Sigmoid colon (tissue), 7 donors: Measurements from ENCODE around the gene CHST6. TPM values are rescaled to one million over a fixed set of nuclear protein-coding genes. Genes with fewer than 3 reads are reported as not detected.
"Not testable (repeated sequence)": the region's sequence is repeated elsewhere in the genome, so short reads cannot be mapped to it uniquely, and the experiment has no call there.

Source experiments
- DNase-seq: peaks from one replicate; pipeline ENCODE4 v3.0.0-alpha.2; 2019
- H3K27ac ChIP-seq, 4 donors: fragments of 200-600 bp; sonication (generic); one replicate each; pipeline ENCODE4 v1.5.1; 2016 to 2019; ENCODE audit warnings: mild to moderate bottlenecking in 1 of 4
- H3K27me3 ChIP-seq, 3 donors: fragments of 200-600 bp; sonication (generic); one replicate each; pipeline ENCODE4 v1.5.1; 2019; ENCODE audit warnings: mild to moderate bottlenecking in 1 of 3
- H3K36me3 ChIP-seq, 4 donors: fragments of 200-600 bp; sonication (generic); one replicate each; pipeline ENCODE4 v1.5.1; 2016 to 2019
- H3K4me1 ChIP-seq, 4 donors: fragments of 200-600 bp; sonication (generic); one replicate each; pipeline ENCODE4 v1.5.1; 2017 to 2019
- H3K4me3 ChIP-seq, 4 donors: fragments of 200-600 bp; sonication (generic); one replicate each; pipeline ENCODE4 v1.5.1; 2017 to 2019; ENCODE audit warnings: mild to moderate bottlenecking in 2 of 4, moderate library complexity in 1 of 4
- H3K9me3 ChIP-seq, 4 donors: fragments of 200-600 bp in 3 of 4; sonication (generic) in 3 of 4; one replicate each; pipeline versions ENCODE4 v1.5.1 to v1.6.1; 2013 to 2019
- EP300 ChIP-seq, 4 donors: sonication (generic); formaldehyde crosslinking; IDR thresholded peaks; one replicate each; pipeline ENCODE4 v1.6.1; 2017; ENCODE audit warnings: antibody characterized with exemption in 4 of 4
- POLR2A ChIP-seq, 2 donors: fragments of 450-650 bp; IDR thresholded peaks; one replicate each; pipeline ENCODE4 v1.6.1; 2016; ENCODE audit warnings: antibody characterized with exemption in 2 of 2, mild to moderate bottlenecking in 2 of 2, moderate library complexity in 2 of 2
- POLR2AphosphoS5 ChIP-seq, 4 donors: sonication (generic); formaldehyde crosslinking; IDR thresholded peaks; one replicate each; pipeline ENCODE4 v1.6.1; 2017; ENCODE audit warnings: antibody characterized with exemption in 4 of 4
- WGBS, 2 donors: extraction: QIAGEN DNeasy Blood & Tissue Kit; methylation state at CpG; one replicate each; pipeline ENCODE4 v1.1.7; 2013; 5-methylcytosine and 5-hydroxymethylcytosine counted together
- intact Hi-C: fragments of 100-400 bp; cut with DNase I; formaldehyde crosslinking; loops from one replicate; pipeline ENCODE4 v1.15.1; 2023
- polyA plus RNA-seq, 3 donors: library from polyadenylated mRNA; stranded (reverse); fragments of 200-250 nt; gene quantifications; one replicate each; pipeline ENCODE4 v1.2.3, GENCODE V29; 2013
- total RNA-seq, 4 donors: library from RNA; depleted of rRNA; stranded (reverse); fragments of >200 nt; gene quantifications; one replicate each; pipeline ENCODE4 v1.1.0, GENCODE V29; 2016
- TF ChIP-seq, protein P1 (sequence below), 4 experiments: fragments of 450-650 bp in 3 of 4; fragments of 200-600 bp in 1 of 4; IDR thresholded peaks; one replicate each; pipeline ENCODE4 v1.5.1; 2016 to 2019; ENCODE audit warnings: antibody characterized with exemption in 4 of 4, mild to moderate bottlenecking in 3 of 4, moderate library complexity in 2 of 4
- donor health status: healthy with polysubstance abuse.
- donor health status: Bipolar disorder and iron deficiency.
- donor health status: healthy.

The CHST6 gene
- total and polyA plus RNA-seq, 7 donors, result under 0.01 to 2.5 (median 1.1) TPM

DNA sequence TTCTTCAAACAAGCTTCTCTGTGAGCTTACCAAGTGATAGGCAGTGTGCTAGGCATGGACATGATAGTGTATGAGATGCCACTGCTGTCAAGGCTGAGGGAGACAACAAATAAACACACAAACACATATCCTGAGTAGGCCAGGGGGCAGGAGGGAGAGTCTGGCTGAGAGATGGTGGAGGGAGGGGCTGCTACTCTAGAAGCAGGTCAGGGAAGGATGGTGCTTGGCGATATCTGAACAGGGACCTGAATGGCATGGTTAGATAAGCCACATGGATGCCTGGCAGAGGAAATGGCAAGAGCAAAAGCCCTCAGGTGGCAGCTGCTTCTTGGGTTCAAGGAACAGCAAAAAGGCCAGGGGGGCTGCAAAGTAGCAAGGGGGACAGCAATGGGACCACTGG is 8.6 kb upstream of the CHST6 start:
- no peak for DNase-seq
- Histone ChIP-seq H3K36me3 (no peaks in the 10 kb centered on the region), H3K4me3 (no peak overlapping the region), H3K27me3 (no peaks in the 10 kb centered on the region), H3K4me1 (peaks cover 0 to 9% (median 4%) of the 10 kb centered on the region in 4 donors), H3K27ac (no peak overlapping the region), H3K9me3 (no peaks in the 10 kb centered on the region)
- 90 to 96% methylated on average over 1 of the region's 1 CpG for WGBS, 2 donors
- intact Hi-C loops, result no loop called here
- no peak for TF ChIP-seq POLR2AphosphoS5 (IDR thresholded peaks at IDR 0.05)
- TF ChIP-seq, protein P1, sequence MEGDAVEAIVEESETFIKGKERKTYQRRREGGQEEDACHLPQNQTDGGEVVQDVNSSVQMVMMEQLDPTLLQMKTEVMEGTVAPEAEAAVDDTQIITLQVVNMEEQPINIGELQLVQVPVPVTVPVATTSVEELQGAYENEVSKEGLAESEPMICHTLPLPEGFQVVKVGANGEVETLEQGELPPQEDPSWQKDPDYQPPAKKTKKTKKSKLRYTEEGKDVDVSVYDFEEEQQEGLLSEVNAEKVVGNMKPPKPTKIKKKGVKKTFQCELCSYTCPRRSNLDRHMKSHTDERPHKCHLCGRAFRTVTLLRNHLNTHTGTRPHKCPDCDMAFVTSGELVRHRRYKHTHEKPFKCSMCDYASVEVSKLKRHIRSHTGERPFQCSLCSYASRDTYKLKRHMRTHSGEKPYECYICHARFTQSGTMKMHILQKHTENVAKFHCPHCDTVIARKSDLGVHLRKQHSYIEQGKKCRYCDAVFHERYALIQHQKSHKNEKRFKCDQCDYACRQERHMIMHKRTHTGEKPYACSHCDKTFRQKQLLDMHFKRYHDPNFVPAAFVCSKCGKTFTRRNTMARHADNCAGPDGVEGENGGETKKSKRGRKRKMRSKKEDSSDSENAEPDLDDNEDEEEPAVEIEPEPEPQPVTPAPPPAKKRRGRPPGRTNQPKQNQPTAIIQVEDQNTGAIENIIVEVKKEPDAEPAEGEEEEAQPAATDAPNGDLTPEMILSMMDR (IDR thresholded peaks at IDR 0.05), result no peak
- TF ChIP-seq POLR2A (IDR thresholded peaks at IDR 0.05), result no peak
- no peak for TF ChIP-seq EP300 (IDR thresholded peaks at IDR 0.05)

DNA sequence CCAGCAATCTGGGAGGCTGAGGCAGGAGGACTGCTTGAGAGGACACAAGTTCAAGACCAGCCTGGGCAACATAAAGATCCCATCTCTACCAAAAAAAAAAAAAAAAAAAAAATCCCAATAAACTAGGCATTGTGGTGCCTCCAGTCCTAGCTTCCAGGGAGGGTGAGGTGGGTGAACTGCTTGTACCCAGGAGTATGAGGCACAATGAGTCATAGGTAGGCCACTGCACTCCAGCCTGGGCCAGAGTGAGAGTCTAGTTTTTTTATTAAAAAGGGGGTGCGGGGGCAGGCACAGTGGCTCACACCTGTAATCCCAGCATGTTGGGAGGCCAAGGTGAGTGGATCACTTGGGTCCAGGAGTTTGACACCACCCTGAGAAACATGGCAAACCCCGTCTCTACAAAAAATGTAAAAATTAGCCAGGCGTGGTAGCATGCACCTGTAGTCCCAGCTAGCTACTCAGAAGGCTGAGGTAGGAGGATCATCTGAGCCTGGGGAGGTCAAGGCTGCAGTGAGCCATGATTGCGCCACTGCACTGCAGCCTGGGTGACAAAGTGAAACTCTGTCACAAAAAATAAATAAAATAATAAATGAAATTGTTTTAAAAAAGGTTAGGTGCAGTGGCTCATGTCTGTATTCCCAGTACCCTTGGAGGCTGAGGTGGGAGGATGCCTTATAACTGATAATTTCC is 7.8 kb upstream of the CHST6 start:
- WGBS, 2 donors, result 81 to 95% methylated on average over 4 of the region's 4 CpGs
- TF ChIP-seq POLR2AphosphoS5 (IDR thresholded peaks at IDR 0.05) (no peak), POLR2A (IDR thresholded peaks at IDR 0.05) (no peak), EP300 (IDR thresholded peaks at IDR 0.05) (no peak)
- TF ChIP-seq, protein P1 (IDR thresholded peaks at IDR 0.05), result no peak
- H3K4me3 ChIP-seq, result no peak overlapping the region
- no peak for DNase-seq
- intact Hi-C loops, result no loop called here
- H3K4me1 ChIP-seq, result peaks cover 0 to 12% (median 4%) of the 10 kb centered on the region in 4 donors
- H3K36me3 ChIP-seq, result no peaks in the 10 kb centered on the region
- H3K27me3 ChIP-seq, result no peaks in the 10 kb centered on the region
- no peak overlapping the region for H3K27ac ChIP-seq
- no peaks in the 10 kb centered on the region for H3K9me3 ChIP-seq

DNA sequence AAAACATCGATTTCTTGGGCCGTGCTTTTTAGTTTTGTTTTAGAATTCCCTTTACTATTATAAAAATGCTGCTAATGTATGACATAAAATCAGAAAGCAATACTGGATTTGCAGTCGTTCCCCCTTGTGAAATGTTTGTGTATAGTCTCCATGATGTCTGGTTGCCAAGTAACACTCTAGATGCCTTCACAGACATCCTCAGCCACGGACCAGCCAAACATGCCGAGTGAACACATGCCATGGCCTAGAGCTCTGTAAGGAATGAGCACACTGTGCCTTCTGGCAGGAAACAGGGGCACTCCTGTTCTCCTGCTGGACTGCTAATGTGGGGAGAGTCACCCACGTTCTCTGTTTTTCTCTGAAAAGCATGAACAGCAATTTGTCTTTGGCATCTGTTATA is 6.6 kb upstream of the CHST6 start:
- intact Hi-C loops, DNase-seq: not testable (repeated sequence)
- 62 to 69% methylated on average over 6 of the region's 6 CpGs for WGBS, 2 donors

DNA sequence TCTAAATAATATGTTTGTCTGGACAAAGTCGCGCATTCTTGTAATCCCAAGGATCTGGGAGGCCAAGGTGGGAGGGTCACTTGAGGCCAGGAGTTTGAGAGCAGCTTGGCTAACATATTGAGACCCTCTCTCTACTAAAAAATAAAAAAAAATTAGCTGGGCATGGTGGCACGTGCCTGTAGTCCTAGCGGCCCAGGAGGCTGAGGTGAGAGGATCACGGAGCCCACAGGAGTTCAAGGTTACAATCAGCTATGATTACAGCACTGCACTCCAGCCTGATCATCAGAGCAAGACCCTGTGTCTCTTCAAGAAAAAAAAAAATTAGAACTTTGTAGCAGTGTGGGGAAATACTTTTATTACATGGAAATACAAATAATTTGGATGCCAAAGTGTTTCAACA is 6.1 kb upstream of the CHST6 start:
- no peak for DNase-seq
- Histone ChIP-seq H3K9me3 (no peaks in the 10 kb centered on the region), H3K27ac (peak overlapping the region in 2 of 4 donors; percentile 47 to 75), H3K4me1 (peaks cover 0 to 12% (median 4%) of the 10 kb centered on the region in 4 donors), H3K27me3 (no peaks in the 10 kb centered on the region), H3K4me3 (no peak overlapping the region), H3K36me3 (no peaks in the 10 kb centered on the region)
- intact Hi-C loops, result no loop called here
- TF ChIP-seq, protein P1 (IDR thresholded peaks at IDR 0.05), result no peak
- no peak for TF ChIP-seq EP300 (IDR thresholded peaks at IDR 0.05)
- TF ChIP-seq POLR2A (IDR thresholded peaks at IDR 0.05), result no peak
- TF ChIP-seq POLR2AphosphoS5 (IDR thresholded peaks at IDR 0.05), result no peak
- 90 to 92% methylated on average over 5 of the region's 5 CpGs for WGBS, 2 donors

More for the DNA sequence above, 6.6 kb upstream of the CHST6 start:
- Histone ChIP-seq H3K27ac (peak overlapping the region in 2 of 4 donors; percentile 47 to 75), H3K4me1 (peaks cover 0 to 12% (median 4%) of the 10 kb centered on the region in 4 donors)
- H3K4me3 ChIP-seq, H3K9me3 ChIP-seq, H3K36me3 ChIP-seq, H3K27me3 ChIP-seq: not testable (repeated sequence)

DNA sequence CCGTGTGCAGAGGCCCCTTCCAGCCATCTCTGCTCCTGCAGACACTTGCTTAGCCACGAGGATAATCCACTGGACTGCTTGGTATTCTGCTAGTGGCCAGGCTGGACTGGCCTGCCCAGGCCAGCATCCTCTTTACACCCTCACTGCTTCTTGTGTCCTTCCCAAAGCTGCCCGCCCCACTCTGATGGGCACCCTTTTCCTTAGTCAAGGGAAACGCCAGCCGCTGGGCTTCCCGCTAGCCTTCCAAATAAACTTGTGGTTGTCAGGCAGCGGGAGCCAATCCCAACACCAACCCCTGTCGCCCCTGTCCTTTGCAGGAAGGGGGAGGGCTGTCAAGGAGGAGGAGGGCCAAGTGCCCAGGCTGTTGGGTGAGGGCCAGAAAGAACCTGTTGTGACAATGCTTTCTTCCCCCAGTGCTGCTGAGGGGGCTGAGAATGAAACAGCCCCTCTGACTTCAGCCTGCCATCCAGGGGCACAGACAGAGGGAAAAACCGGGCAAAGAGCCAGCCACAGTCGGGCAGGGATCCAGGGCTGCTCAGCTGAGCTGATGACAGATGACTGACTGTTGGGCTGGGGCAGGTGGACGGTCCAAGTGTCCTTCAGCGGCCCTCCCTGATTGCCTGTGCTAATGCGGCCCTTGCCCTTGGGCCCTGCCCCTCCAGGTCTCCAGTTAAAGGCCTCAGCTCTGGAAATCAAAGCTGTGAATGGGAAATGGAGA is 3.5 kb upstream of the CHST6 start:
- H3K27ac ChIP-seq, result peak overlapping the region in 1 of 4 donors; percentile 49
- DNase-seq, intact Hi-C loops, H3K9me3 ChIP-seq, H3K36me3 ChIP-seq, H3K4me3 ChIP-seq: not testable (repeated sequence)
- H3K4me1 ChIP-seq, result peaks cover 0 to 26% (median 15%) of the 10 kb centered on the region in 4 donors
- 16 to 39% methylated on average over 10 of the region's 13 CpGs for WGBS, 2 donors
- H3K27me3 ChIP-seq, result peaks cover 0 to 14% (median 6%) of the 10 kb centered on the region in 3 donors
